ENCODE results near the gene MTNR1B. TPM values are rescaled to one million over a fixed set of nuclear protein-coding genes. Genes with fewer than 3 reads are reported as not detected.

The MTNR1B gene
- total and polyA plus RNA-seq, 2 of the 13 experiments (the other 11 are each of a cell fraction or from before 2014, with no cell fraction given): not detected

DNA sequence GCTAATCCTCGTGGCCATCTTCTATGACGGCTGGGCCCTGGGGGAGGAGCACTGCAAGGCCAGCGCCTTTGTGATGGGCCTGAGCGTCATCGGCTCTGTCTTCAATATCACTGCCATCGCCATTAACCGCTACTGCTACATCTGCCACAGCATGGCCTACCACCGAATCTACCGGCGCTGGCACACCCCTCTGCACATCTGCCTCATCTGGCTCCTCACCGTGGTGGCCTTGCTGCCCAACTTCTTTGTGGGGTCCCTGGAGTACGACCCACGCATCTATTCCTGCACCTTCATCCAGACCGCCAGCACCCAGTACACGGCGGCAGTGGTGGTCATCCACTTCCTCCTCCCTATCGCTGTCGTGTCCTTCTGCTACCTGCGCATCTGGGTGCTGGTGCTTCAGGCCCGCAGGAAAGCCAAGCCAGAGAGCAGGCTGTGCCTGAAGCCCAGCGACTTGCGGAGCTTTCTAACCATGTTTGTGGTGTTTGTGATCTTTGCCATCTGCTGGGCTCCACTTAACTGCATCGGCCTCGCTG is 12.1 kb downstream of the MTNR1B start:
- H3K27me3 ChIP-seq (ENCODE audit: control insufficient read depth in 1 of 2, insufficient read depth in 2 of 2, low read length in 2 of 2): peaks cover 0 to 2% of the 10 kb centered on the region in 2 experiments; a peak in 1 of 5 replicates
- ChIA-PET POLR2A (no interaction called here), CTCF (ENCODE audit: low intra/inter-chr PET ratio, low total read pairs) (no interaction called here)
- H2AFZ ChIP-seq (ENCODE audit: low read length): no peak overlapping the region
- WGBS (ENCODE audit: low lambda C conversion rate): 76% methylated on average over 23 of the region's 24 CpGs
- H3K9me3 ChIP-seq (ENCODE audit: low read length): no peaks in the 10 kb centered on the region
- no peaks in the 10 kb centered on the region for H3K4me1 ChIP-seq (ENCODE audit: insufficient read depth, low read length)
- no TSS peak for BruUV-seq (replicated peaks)
- no peaks in the 10 kb centered on the region for H3K79me2 ChIP-seq (ENCODE audit: insufficient read depth, low read length)
- no peak overlapping the region for H3K4me3 ChIP-seq (replicated peaks in 1 of 3; ENCODE audit: insufficient read depth in 1 of 3, low read depth in 2 of 3, low read length in 3 of 3)
- TF ChIP-seq SETDB1 (CRISPR knock-in tag; IDR thresholded peaks at IDR 0.05; ENCODE audit: borderline replicate concordance) (no peak), ETV5 (CRISPR knock-in tag; IDR thresholded peaks at IDR 0.05; ENCODE audit: borderline replicate concordance) (no peak), PAF1 (CRISPR knock-in tag; IDR thresholded peaks at IDR 0.05) (no peak), SNAI1 (CRISPR knock-in tag; IDR thresholded peaks at IDR 0.05; ENCODE audit: borderline replicate concordance) (no peak), ZNF562 (CRISPR knock-in tag; IDR thresholded peaks at IDR 0.05; ENCODE audit: borderline replicate concordance) (no peak), KMT2A (CRISPR knock-in tag; IDR thresholded peaks at IDR 0.05) (no peak), CBX1 (IDR thresholded peaks at IDR 0.05; ENCODE audit: low read depth) (no peak), ZNF34 (CRISPR knock-in tag; IDR thresholded peaks at IDR 0.05; ENCODE audit: borderline replicate concordance) (no peak), AHR (CRISPR knock-in tag; IDR thresholded peaks at IDR 0.05) (no peak), ERF (CRISPR knock-in tag; IDR thresholded peaks at IDR 0.05) (no peak), MAF1 (CRISPR knock-in tag; IDR thresholded peaks at IDR 0.05; ENCODE audit: borderline replicate concordance) (no peak), TMF1 (CRISPR knock-in tag; IDR thresholded peaks at IDR 0.05; ENCODE audit: low read depth) (no peak), JUNB (CRISPR knock-in tag; IDR thresholded peaks at IDR 0.05; ENCODE audit: borderline replicate concordance) (no peak)
- TF ChIP-seq, protein P1, sequence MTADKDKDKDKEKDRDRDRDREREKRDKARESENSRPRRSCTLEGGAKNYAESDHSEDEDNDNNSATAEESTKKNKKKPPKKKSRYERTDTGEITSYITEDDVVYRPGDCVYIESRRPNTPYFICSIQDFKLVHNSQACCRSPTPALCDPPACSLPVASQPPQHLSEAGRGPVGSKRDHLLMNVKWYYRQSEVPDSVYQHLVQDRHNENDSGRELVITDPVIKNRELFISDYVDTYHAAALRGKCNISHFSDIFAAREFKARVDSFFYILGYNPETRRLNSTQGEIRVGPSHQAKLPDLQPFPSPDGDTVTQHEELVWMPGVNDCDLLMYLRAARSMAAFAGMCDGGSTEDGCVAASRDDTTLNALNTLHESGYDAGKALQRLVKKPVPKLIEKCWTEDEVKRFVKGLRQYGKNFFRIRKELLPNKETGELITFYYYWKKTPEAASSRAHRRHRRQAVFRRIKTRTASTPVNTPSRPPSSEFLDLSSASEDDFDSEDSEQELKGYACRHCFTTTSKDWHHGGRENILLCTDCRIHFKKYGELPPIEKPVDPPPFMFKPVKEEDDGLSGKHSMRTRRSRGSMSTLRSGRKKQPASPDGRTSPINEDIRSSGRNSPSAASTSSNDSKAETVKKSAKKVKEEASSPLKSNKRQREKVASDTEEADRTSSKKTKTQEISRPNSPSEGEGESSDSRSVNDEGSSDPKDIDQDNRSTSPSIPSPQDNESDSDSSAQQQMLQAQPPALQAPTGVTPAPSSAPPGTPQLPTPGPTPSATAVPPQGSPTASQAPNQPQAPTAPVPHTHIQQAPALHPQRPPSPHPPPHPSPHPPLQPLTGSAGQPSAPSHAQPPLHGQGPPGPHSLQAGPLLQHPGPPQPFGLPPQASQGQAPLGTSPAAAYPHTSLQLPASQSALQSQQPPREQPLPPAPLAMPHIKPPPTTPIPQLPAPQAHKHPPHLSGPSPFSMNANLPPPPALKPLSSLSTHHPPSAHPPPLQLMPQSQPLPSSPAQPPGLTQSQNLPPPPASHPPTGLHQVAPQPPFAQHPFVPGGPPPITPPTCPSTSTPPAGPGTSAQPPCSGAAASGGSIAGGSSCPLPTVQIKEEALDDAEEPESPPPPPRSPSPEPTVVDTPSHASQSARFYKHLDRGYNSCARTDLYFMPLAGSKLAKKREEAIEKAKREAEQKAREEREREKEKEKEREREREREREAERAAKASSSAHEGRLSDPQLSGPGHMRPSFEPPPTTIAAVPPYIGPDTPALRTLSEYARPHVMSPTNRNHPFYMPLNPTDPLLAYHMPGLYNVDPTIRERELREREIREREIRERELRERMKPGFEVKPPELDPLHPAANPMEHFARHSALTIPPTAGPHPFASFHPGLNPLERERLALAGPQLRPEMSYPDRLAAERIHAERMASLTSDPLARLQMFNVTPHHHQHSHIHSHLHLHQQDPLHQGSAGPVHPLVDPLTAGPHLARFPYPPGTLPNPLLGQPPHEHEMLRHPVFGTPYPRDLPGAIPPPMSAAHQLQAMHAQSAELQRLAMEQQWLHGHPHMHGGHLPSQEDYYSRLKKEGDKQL (CRISPR knock-in tag; IDR thresholded peaks at IDR 0.05; ENCODE audit: low read depth): no peak
- TF ChIP-seq, protein P2, sequence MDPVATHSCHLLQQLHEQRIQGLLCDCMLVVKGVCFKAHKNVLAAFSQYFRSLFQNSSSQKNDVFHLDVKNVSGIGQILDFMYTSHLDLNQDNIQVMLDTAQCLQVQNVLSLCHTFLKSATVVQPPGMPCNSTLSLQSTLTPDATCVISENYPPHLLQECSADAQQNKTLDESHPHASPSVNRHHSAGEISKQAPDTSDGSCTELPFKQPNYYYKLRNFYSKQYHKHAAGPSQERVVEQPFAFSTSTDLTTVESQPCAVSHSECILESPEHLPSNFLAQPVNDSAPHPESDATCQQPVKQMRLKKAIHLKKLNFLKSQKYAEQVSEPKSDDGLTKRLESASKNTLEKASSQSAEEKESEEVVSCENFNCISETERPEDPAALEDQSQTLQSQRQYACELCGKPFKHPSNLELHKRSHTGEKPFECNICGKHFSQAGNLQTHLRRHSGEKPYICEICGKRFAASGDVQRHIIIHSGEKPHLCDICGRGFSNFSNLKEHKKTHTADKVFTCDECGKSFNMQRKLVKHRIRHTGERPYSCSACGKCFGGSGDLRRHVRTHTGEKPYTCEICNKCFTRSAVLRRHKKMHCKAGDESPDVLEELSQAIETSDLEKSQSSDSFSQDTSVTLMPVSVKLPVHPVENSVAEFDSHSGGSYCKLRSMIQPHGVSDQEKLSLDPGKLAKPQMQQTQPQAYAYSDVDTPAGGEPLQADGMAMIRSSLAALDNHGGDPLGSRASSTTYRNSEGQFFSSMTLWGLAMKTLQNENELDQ (CRISPR knock-in tag; IDR thresholded peaks at IDR 0.05; ENCODE audit: borderline replicate concordance): no peak
- in situ Hi-C loops (cut with HindIII; ENCODE audit: extremely low pct_ligation_motif_present, low pct_unique_long_range_greater_than_20kb): no loop called here
- intact Hi-C loops (cut with micrococcal nuclease; ENCODE audit: unreplicated experiment): no loop called here
- no peak overlapping the region for H3K27ac ChIP-seq (ENCODE audit: extremely low read length, insufficient read depth, low read length)
- H3K9ac ChIP-seq (ENCODE audit: insufficient read depth, low read depth, low read length): no peak overlapping the region
- no peaks in the 10 kb centered on the region for H3K36me3 ChIP-seq (replicated peaks in 1 of 2; ENCODE audit: control insufficient read depth in 1 of 2, insufficient read depth in 2 of 2, low read length in 2 of 2)
- no peaks in the 10 kb centered on the region for H4K20me1 ChIP-seq (ENCODE audit: insufficient read depth, low read length)
- H3K4me2 ChIP-seq (ENCODE audit: low read depth, low read length): no peak overlapping the region
- DNase-seq (ENCODE audit: low spot score) (no peak), FAIRE-seq (no peak), ATAC-seq (no peak)
